Measurements from ENCODE around the gene JUND.

JUND gene

GRCh38 chr19:18286973-18287635 lies 5.7 kb upstream of the JUND start:
- ATAC-seq, result no peak
- H3K4me1 Mint-ChIP-seq, result peaks cover 60% of the 10 kb centered on the region

GRCh38 chr19:18284712-18285360 lies 3.4 kb upstream of the JUND start:
- Mint-ChIP-seq H3K9me3 (no peaks in the 10 kb centered on the region), H3K27me3 (no peaks in the 10 kb centered on the region), H3K27ac (peak overlapping the region; percentile 34), H3K4me1 (peaks cover 48% of the 10 kb centered on the region), H3K36me3 (peaks cover 8% of the 10 kb centered on the region), H3K4me3 (no peak overlapping the region)
- no peak for ATAC-seq

More at GRCh38 chr19:18286973-18287635, 5.7 kb upstream of the JUND start:
- Mint-ChIP-seq H3K27ac (peak overlapping the region; percentile 34), H3K9me3 (no peaks in the 10 kb centered on the region), H3K36me3 (no peaks in the 10 kb centered on the region), H3K4me3 (no peak overlapping the region), H3K27me3 (no peaks in the 10 kb centered on the region)

GRCh38 chr19:18283338-18283737 lies 1.9 kb upstream of the JUND start:
- Mint-ChIP-seq H3K27ac (peak overlapping the region; percentile 91), H3K27me3 (no peaks in the 10 kb centered on the region), H3K36me3 (peaks cover 23% of the 10 kb centered on the region), H3K4me1 (peaks cover 57% of the 10 kb centered on the region), H3K9me3 (no peaks in the 10 kb centered on the region), H3K4me3 (no peak overlapping the region)
- ATAC-seq, result no peak

- Mint-ChIP-seq H3K4me3 (peak overlapping the region; percentile 87), H3K27me3 (no peaks in the 10 kb centered on the region), H3K4me1 (peaks cover 60% of the 10 kb centered on the region)
Measured at GRCh38 chr19:18282788-18283141, 1.3 kb upstream of the JUND start.

GRCh38 chr19:18282021-18282787 lies 782 bp upstream of the JUND start:
- Mint-ChIP-seq H3K4me1 (peaks cover 66% of the 10 kb centered on the region), H3K36me3 (peaks cover 33% of the 10 kb centered on the region)
- ATAC-seq, result no peak

More at GRCh38 chr19:18282788-18283141, 1.3 kb upstream of the JUND start:
- Mint-ChIP-seq H3K9me3 (no peaks in the 10 kb centered on the region), H3K27ac (peak overlapping the region; percentile 91), H3K36me3 (peaks cover 28% of the 10 kb centered on the region)
- ATAC-seq, result no peak

GRCh38 chr19:18280247-18281081 lies 958 bp downstream of the JUND start:
- peak; percentile 66 for ATAC-seq
- peaks cover 50% of the 10 kb centered on the region for H3K4me1 Mint-ChIP-seq
- H3K9me3 Mint-ChIP-seq, result no peaks in the 10 kb centered on the region
- H3K27me3 Mint-ChIP-seq, result no peaks in the 10 kb centered on the region
- peaks cover 33% of the 10 kb centered on the region for H3K36me3 Mint-ChIP-seq
- H3K27ac Mint-ChIP-seq, result peak overlapping the region; percentile 91
- H3K4me3 Mint-ChIP-seq, result peak overlapping the region; percentile 93

More at GRCh38 chr19:18282021-18282787, 782 bp upstream of the JUND start:
- no peaks in the 10 kb centered on the region for H3K27me3 Mint-ChIP-seq
- peak overlapping the region; percentile 87 for H3K4me3 Mint-ChIP-seq
- H3K9me3 Mint-ChIP-seq, result no peaks in the 10 kb centered on the region
- peak overlapping the region; percentile 91 for H3K27ac Mint-ChIP-seq

- H3K4me3 Mint-ChIP-seq, result peak overlapping the region; percentile 93
- H3K27ac Mint-ChIP-seq, result peak overlapping the region; percentile 91
- peaks cover 42% of the 10 kb centered on the region for H3K4me1 Mint-ChIP-seq
- H3K27me3 Mint-ChIP-seq, result no peaks in the 10 kb centered on the region
- no peaks in the 10 kb centered on the region for H3K9me3 Mint-ChIP-seq
- H3K36me3 Mint-ChIP-seq, result peaks cover 33% of the 10 kb centered on the region
- ATAC-seq, result peak; percentile 69
Measured at GRCh38 chr19:18279516-18280246, 1.7 kb downstream of the JUND start.

- ATAC-seq, result no peak
- Mint-ChIP-seq H3K27ac (peak overlapping the region; percentile 91), H3K9me3 (no peaks in the 10 kb centered on the region), H3K27me3 (no peaks in the 10 kb centered on the region), H3K4me3 (peak overlapping the region; percentile 93), H3K4me1 (peaks cover 37% of the 10 kb centered on the region), H3K36me3 (peaks cover 33% of the 10 kb centered on the region)
Measured at GRCh38 chr19:18279266-18279515, 2.2 kb downstream of the JUND start.

- H3K27me3 Mint-ChIP-seq, result no peaks in the 10 kb centered on the region
- ATAC-seq, result no peak
- peaks cover 36% of the 10 kb centered on the region for H3K4me1 Mint-ChIP-seq
- H3K9me3 Mint-ChIP-seq, result no peaks in the 10 kb centered on the region
- H3K36me3 Mint-ChIP-seq, result peaks cover 33% of the 10 kb centered on the region
- H3K27ac Mint-ChIP-seq, result peak overlapping the region; percentile 91
- peak overlapping the region; percentile 93 for H3K4me3 Mint-ChIP-seq
Measured at GRCh38 chr19:18278521-18279265, 2.7 kb downstream of the JUND start.

- H3K36me3 Mint-ChIP-seq, result peaks cover 25% of the 10 kb centered on the region
- H3K4me1 Mint-ChIP-seq, result peaks cover 30% of the 10 kb centered on the region
- H3K4me3 Mint-ChIP-seq, result no peak overlapping the region
- no peaks in the 10 kb centered on the region for H3K9me3 Mint-ChIP-seq
- no peaks in the 10 kb centered on the region for H3K27me3 Mint-ChIP-seq
- H3K27ac Mint-ChIP-seq, result no peak overlapping the region
- no peak for ATAC-seq
Measured at GRCh38 chr19:18274781-18275356, 6.6 kb downstream of the JUND start.

GRCh38 chr19:18274219-18274780 lies 7.1 kb downstream of the JUND start, which contains the start of gene IQCN:
Gene IQCN (minus strand): TSS chr19:18274452. CDS start chr19:18269478, 4,974 bp downstream.
- Mint-ChIP-seq H3K9me3 (no peaks in the 10 kb centered on the region), H3K27me3 (no peaks in the 10 kb centered on the region), H3K4me1 (peaks cover 26% of the 10 kb centered on the region), H3K36me3 (peaks cover 21% of the 10 kb centered on the region), H3K4me3 (peak within 1 kb of the TSS; percentile 18), H3K27ac (no peak within 1 kb of the TSS)
- ATAC-seq, result no peak

- Mint-ChIP-seq H3K36me3 (peaks cover 21% of the 10 kb centered on the region), H3K9me3 (no peaks in the 10 kb centered on the region), H3K4me1 (peaks cover 20% of the 10 kb centered on the region), H3K27ac (no peak overlapping the region), H3K4me3 (no peak overlapping the region), H3K27me3 (no peaks in the 10 kb centered on the region)
- no peak for ATAC-seq
Measured at GRCh38 chr19:18273561-18274218, 7.7 kb downstream of the JUND start.

- H3K27me3 Mint-ChIP-seq, result no peaks in the 10 kb centered on the region
- H3K9me3 Mint-ChIP-seq, result no peaks in the 10 kb centered on the region
- no peak for ATAC-seq
- H3K4me3 Mint-ChIP-seq, result no peak overlapping the region
- peaks cover 9% of the 10 kb centered on the region for H3K4me1 Mint-ChIP-seq
- H3K27ac Mint-ChIP-seq, result no peak overlapping the region
- H3K36me3 Mint-ChIP-seq, result peaks cover 25% of the 10 kb centered on the region
Measured at GRCh38 chr19:18271433-18271841, 10.0 kb downstream of the JUND start.

All from stimulated activated memory B cell treated with anti-CD40 and anti-IgM and Interleukin-4, amounts not matched to agents 10 μg/mL and 1 μg/mL and 100 μg/mL, for 72 hours (primary cell).